ENCODE results near the gene CCDC110. TPM values are rescaled to one million over a fixed set of nuclear protein-coding genes. Genes with fewer than 3 reads are reported as not detected.

CCDC110 gene
- total RNA-seq, 6 experiments from 2014 or later, result not detected

- no peaks in the 10 kb centered on the region for H3K9me3 Mint-ChIP-seq
- peaks cover 29% of the 10 kb centered on the region for H3K27me3 Mint-ChIP-seq (ENCODE audit: insufficient read depth)
- no peak overlapping the region for H3K4me3 Mint-ChIP-seq
- no peak for DNase-seq
- H3K27ac Mint-ChIP-seq, result no peak overlapping the region
- no peak for TF ChIP-seq CTCF (IDR thresholded peaks at IDR 0.05)
- H3K36me3 Mint-ChIP-seq (ENCODE audit: low read depth), result no peaks in the 10 kb centered on the region
- H3K4me1 Mint-ChIP-seq (ENCODE audit: low read depth), result no peaks in the 10 kb centered on the region
These were observed 14.4 kb downstream of the CCDC110 start for GRCh38 chr4:185457136-185457535.

- Mint-ChIP-seq H3K27ac (no peak overlapping the region), H3K36me3 (ENCODE audit: low read depth) (no peaks in the 10 kb centered on the region), H3K4me1 (ENCODE audit: low read depth) (no peaks in the 10 kb centered on the region), H3K9me3 (no peaks in the 10 kb centered on the region), H3K27me3 (ENCODE audit: insufficient read depth) (peaks cover 21% of the 10 kb centered on the region), H3K4me3 (no peak overlapping the region)
- no peak for TF ChIP-seq CTCF (IDR thresholded peaks at IDR 0.05)
- no peak for DNase-seq
These were observed 15.4 kb downstream of the CCDC110 start for GRCh38 chr4:185456131-185456530.

GRCh38 chr4:185445209-185445608, 26.3 kb downstream of the CCDC110 start:
- TF ChIP-seq CTCF (IDR thresholded peaks at IDR 0.05), result no peak
- H3K27me3 Mint-ChIP-seq (ENCODE audit: insufficient read depth), result no peaks in the 10 kb centered on the region; the same call in 1 of the 2 replicates
- H3K27ac Mint-ChIP-seq, result no peak overlapping the region
- H3K4me1 Mint-ChIP-seq (ENCODE audit: low read depth), result no peaks in the 10 kb centered on the region
- H3K36me3 Mint-ChIP-seq (ENCODE audit: low read depth), result no peaks in the 10 kb centered on the region
- no peak for DNase-seq
- no peaks in the 10 kb centered on the region for H3K9me3 Mint-ChIP-seq
- H3K4me3 Mint-ChIP-seq, result no peak overlapping the region

- Mint-ChIP-seq H3K4me1 (ENCODE audit: low read depth) (no peaks in the 10 kb centered on the region), H3K27me3 (ENCODE audit: insufficient read depth) (no peaks in the 10 kb centered on the region), H3K4me3 (no peak overlapping the region), H3K27ac (no peak overlapping the region), H3K36me3 (ENCODE audit: low read depth) (no peaks in the 10 kb centered on the region), H3K9me3 (no peaks in the 10 kb centered on the region)
- no peak for TF ChIP-seq CTCF (IDR thresholded peaks at IDR 0.05)
- no peak for DNase-seq
These were observed 30.1 kb downstream of the CCDC110 start for GRCh38 chr4:185441479-185441878.

- Mint-ChIP-seq H3K27ac (no peak overlapping the region), H3K27me3 (ENCODE audit: insufficient read depth) (no peaks in the 10 kb centered on the region; the same call in 1 of the 2 replicates), H3K9me3 (no peaks in the 10 kb centered on the region), H3K4me1 (ENCODE audit: low read depth) (no peaks in the 10 kb centered on the region), H3K36me3 (ENCODE audit: low read depth) (no peaks in the 10 kb centered on the region), H3K4me3 (no peak overlapping the region)
- DNase-seq, result no peak
- TF ChIP-seq CTCF (IDR thresholded peaks at IDR 0.05), result no peak
These were observed 33.7 kb downstream of the CCDC110 start for GRCh38 chr4:185437809-185438208.

- Mint-ChIP-seq H3K36me3 (ENCODE audit: low read depth) (no peaks in the 10 kb centered on the region), H3K27ac (no peak overlapping the region), H3K27me3 (ENCODE audit: insufficient read depth) (no peaks in the 10 kb centered on the region; the same call in 1 of the 2 replicates), H3K4me1 (ENCODE audit: low read depth) (no peaks in the 10 kb centered on the region), H3K9me3 (no peaks in the 10 kb centered on the region), H3K4me3 (no peak overlapping the region)
- DNase-seq, result no peak
- TF ChIP-seq CTCF (IDR thresholded peaks at IDR 0.05), result no peak
These were observed 36.1 kb downstream of the CCDC110 start for GRCh38 chr4:185435466-185435865.
